Measurements from ENCODE around the gene PGGHG.

- TF ChIP-seq CTCF (IDR thresholded peaks at IDR 0.05) (no peak), EZH2 (IDR thresholded peaks at IDR 0.05) (no peak)
Measured at GRCh38 chr11:293271-293851, 4.4 kb downstream of the PGGHG start.
